GM18517 (cell line): Measurements from ENCODE around the gene MYO1H.
"Not testable (repeated sequence)": the region's sequence is repeated elsewhere in the genome, so short reads cannot be mapped to it uniquely, and the experiment has no call there.

Source experiments
- ATAC-seq: cut with Tn5 transposase; IDR thresholded peaks from one replicate; pipeline ENCODE4 v1.9.1; 2021; ENCODE audit warnings: mild to moderate bottlenecking, moderate library complexity; ENCODE audit not compliant: unreplicated experiment

The MYO1H gene

GRCh38 chr12:109345428-109345827 is 2.3 kb upstream of the MYO1H start:
- ATAC-seq, result no peak

DNA sequence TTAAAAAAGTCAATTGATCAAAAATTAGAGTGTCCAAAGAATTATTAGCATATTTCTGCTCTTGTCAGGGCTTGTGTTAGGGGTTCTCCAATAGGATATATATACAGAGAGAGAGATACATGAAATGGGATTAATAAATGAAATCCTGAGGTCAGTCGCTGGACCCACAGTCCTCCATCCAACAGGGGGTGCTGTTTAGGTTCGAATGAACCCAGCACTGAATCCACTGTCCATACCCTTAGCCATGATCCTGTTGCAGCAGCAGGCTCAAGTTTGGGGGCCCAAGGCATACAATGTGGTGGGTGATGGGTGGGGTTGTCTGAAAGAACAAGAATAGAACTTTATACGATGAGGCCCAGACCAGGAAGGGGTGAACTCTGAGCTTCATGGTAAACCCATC is 780 bp upstream of the MYO1H start:
- ATAC-seq, result no peak

DNA sequence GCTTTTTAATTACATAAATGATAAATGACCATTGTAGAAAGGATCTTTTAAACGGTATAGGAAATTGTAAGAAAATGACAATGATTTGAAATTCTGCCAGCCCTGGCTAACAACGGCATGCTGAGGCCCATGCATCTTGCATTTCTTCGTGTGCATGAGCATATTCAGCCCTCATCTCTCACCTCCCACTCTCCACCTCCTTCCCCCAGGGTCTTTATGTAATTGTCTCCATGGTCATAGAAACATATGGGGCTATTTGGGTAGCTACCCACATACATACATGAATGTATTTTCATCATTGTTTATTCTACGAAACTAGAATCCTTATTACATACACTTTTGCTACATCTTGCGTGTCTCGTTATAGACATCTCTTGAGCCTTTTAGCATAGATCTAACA is 4.5 kb downstream of the MYO1H start:
- no peak for ATAC-seq

GRCh38 chr12:109356577-109356976 is 8.9 kb downstream of the MYO1H start:
- no peak for ATAC-seq

- ATAC-seq, result no peak
Measured at GRCh38 chr12:109357032-109357431, 9.3 kb downstream of the MYO1H start.

GRCh38 chr12:109358154-109358869 is 10.6 kb downstream of the MYO1H start:
- ATAC-seq, result peak; percentile 65

DNA sequence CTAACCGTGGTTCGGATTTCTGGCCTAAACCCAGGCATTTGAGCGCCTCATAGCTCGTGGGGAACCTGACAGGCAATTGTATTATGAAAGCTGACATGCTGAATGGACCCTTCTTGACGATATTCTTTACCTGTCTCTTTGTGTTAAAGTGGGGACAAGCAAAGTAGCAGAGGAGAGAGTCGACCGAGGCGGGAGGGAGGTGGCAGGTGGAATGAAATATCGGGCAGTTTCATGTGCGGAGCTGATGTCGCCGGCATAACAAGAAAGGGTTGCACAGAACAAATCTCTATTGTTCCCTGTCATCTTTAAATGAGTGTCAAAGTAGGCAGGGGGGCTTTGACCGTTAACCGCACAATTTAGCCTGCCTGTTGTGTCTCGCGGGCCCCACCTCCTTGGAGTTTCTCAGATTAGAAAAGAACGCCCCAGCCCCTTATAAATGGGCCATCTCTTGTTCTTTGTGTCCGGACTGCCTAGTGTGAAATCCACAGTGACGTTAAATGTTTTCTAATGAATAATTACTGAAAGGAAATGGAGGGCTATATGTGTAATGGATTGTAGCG is 11.5 kb downstream of the MYO1H start:
- ATAC-seq, result no peak

DNA sequence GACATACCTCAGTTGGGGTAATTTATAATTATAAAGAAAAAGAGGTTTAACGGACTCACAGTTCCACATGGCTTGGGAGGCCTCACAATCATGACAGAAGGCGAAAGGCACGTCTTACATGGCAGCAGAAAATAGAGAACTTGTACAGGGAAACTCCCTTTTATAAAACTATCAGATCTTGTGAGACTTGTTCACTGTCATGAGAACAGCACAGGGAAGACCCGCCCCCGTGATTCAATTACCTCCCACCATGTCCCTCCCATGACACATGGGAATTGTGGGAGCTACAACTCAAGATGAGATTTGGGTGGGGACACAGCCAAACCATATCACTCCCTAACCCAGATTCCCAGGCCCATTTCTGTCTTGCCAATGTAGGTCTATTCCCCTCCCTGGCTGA is 22.1 kb downstream of the MYO1H start:
- ATAC-seq, result no peak

DNA sequence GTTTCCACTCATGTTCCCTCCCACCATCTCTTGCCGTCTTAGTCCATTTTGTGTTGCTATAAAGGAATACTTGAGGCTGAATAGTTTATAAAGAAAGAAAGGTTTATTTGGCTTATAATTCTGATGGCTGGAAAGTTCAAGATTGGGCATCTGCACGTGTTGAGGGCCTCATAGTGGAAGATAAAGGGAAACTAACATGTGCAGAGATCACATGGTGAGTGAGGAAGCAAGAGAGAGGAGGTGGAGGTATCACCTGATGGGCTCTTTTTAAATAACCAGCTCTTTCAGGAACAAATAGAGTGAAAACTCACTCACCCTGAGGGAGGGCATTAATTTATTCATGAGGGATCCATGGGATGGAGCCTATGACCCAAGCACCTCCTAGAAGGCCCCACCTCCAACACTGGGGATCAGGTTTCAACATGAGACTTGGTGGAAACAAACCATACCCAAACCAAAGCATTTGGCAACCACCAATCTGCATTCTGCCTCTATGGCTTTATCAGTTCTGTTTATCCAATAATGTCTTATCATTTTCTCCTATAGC is 29.5 kb downstream of the MYO1H start:
- ATAC-seq, result no peak

DNA sequence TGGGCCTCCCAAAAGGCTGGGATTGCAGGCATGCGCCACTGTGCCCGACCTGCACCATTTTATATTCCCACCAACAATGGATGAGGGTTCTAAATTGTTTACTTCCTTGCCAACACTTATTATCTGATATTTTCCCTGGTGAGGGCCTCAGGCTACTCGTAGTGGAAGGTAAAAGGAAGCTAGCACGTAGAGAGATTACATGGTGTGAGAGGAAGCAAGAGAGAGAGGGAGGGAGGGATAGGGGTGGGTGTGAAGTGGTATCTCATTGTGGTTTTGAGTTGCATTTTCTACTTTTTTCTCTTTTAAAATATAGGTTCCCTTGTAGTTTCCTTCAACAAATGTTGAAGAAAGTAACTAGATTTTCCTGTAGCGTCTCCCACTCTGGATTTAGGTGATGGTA is 30.9 kb downstream of the MYO1H start:
- no peak for ATAC-seq

- no peak for ATAC-seq
Measured at GRCh38 chr12:109382031-109382430, 34.3 kb downstream of the MYO1H start.

- no peak for ATAC-seq
Measured at GRCh38 chr12:109383240-109383639, 35.5 kb downstream of the MYO1H start.

GRCh38 chr12:109385339-109386058 is 37.8 kb downstream of the MYO1H start:
- ATAC-seq, result no peak

DNA sequence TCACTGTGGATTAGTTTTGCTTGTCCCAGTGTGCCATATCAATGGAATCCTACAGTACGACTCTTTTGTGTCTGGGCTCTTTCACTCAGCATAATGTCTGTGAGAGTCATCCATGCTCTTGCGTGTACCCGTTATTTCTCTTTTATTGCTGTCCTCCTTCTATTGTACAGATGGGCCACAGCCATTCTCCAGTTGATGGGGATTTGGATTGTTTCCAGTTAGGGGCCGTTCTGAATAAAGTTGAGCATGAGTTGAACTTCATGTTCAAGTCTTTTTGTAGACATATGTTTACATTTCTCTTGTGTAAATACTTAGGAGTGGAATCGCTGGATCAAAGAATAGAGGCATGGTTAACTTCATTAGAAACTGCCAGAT is 38.3 kb downstream of the MYO1H start:
- ATAC-seq, result no peak

DNA sequence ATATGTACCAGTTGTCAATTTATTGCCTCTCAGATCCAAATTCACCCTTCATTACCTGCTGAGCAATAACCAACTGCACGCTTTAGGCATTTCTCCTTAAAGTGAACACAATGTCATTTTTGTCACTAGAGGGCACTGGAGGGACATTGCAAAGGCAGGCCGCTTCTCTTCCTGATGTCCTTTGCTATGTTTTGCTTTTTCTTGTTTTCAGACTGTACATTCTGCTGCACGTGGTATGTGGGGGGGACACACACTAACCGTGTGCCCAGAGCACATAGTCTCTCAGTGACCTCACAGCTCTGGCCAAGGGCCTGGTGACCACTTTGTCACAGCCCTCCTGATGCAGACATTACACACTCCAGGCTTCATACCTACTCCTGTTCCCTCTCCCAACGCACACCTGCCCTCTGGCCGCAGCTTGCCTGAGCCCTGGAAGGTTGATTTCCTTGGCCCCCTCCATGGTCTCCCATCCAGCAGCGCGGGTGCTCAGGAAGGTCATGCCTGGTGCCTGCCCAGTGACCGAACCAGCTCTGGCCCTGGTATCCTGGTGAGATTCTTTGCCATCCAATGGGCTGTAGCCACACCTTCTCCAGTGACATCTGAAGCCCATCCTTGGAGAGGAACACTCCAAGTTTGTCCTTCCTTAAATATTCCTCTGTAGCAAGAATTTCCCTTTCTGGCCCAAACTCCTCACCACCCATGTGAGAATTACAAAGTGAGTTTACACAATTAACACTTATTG is 39.9 kb downstream of the MYO1H start:
- no peak for ATAC-seq

- no peak for ATAC-seq
Measured at GRCh38 chr12:109388167-109388563, 40.5 kb downstream of the MYO1H start.

- ATAC-seq, result no peak
Measured at GRCh38 chr12:109389146-109389545, 41.4 kb downstream of the MYO1H start.

DNA sequence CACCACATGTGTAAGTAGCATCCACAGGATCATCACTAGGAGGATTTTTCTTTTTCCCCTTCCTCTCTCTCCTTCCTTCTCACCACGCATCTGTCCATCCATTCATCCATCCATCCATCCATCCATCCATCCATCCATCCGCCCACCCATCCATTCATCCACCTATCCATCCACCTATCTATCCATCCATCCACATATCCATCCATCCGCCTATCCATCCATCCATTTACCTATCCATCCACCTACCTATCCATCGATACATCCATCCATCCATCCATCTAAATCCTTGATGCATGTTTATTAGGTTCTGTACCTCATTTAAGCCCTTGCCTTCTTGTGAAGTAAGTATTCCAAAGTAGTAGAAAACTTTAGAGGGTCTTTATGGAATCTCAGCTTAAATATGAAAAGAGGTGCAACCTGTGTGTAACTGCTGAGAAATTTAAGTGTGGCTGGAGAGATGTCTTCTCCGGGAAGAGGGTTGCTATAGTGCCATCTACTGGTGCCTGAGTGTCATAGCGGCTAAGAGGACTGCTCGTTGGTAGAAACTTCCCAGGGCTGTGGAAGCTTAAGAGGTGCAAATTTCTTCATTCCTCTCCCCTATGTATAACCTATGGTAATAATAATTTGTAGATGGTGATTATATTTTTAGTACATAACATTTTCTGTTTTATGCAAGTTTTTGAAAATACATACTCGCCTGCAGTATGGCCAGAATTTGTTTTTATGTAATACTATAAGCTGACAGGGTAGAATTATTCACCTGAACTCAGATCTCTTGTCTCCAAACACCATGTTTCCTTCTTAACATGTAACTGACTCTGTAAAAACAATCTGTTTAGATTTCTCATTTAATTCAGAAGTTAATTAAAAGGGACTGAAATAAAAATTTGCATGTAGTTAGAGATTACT is 46.0 kb downstream of the MYO1H start:
- no peak for ATAC-seq

DNA sequence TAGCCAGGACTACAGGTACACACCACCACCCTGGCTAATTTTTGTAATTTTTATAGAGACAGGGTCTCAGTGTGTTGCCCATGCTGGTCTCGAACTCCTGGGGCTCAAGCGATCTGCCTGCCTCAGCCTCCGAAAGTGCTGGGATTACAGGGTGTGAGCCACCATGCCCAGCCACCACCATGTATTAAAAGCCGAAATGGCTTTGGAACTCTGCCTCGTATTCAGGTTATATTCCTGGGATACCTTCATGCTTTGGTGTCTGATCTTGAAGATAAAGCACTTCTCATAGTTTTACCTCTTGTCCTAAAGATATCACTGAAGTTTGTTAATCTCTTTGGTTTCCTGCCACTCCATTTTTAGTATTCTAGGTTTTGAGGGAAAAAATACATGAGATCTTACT is 47.2 kb downstream of the MYO1H start:
- ATAC-seq, result no peak

DNA sequence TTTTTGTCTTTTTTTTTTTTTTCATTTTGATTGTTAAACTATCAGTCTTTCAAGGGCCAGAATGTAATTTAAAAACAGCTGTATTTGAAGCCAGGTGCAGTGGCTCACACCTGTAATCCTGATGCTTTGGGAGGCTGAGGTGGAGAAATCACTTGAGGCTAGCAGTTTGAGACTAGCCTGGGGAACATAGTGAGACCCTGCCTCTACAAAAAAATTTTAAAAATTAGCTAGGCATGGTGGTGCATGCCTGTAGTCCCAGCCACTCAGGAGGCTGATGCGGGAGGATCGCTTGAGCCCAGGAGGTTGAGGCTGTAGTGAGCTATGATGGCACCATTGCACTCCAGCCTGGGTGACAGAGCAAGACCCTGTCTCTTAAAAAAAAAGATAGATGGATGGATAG is 57.1 kb downstream of the MYO1H start:
- not testable (repeated sequence) for ATAC-seq
